T-helper 2 cell (primary cell): Measurements from ENCODE around the gene ABT1.

Experiments
- DNase-seq, 5 experiments: peaks; one replicate each; pipeline versions ENCODE4 v3.0.0 to v3.0.0-alpha.2; 2012 to 2022

Gene ABT1

GRCh38 chr6:26607434-26608230 lies 10.9 kb downstream of the ABT1 start:
- peak in 3 of 5 experiments; percentile 19 to 78 (median 38) for DNase-seq

DNA sequence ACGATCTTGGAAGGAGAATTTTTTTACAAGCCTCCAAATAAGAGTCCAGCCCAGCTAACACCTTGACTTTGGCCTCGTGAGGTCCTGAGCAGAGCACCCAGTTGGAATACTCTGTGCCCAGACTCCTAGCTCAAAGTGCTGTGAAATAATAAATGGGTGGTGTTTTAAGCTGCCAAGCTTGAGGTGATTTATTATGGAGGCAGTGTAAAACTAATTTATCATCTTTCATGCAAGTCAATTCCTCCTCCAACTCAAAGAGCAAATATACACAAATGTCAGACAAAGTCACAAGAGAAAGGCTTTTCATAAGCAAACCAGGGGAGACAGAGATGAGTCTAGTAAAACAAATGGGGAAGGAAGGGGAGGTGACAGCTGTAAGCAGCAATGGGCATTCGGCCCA lies 12.7 kb downstream of the ABT1 start:
- no peak for DNase-seq

GRCh38 chr6:26611599-26611998 lies 14.8 kb downstream of the ABT1 start:
- no peak for DNase-seq

- DNase-seq, result no peak
These were observed 16.4 kb downstream of the ABT1 start for GRCh38 chr6:26613201-26613600.

DNA sequence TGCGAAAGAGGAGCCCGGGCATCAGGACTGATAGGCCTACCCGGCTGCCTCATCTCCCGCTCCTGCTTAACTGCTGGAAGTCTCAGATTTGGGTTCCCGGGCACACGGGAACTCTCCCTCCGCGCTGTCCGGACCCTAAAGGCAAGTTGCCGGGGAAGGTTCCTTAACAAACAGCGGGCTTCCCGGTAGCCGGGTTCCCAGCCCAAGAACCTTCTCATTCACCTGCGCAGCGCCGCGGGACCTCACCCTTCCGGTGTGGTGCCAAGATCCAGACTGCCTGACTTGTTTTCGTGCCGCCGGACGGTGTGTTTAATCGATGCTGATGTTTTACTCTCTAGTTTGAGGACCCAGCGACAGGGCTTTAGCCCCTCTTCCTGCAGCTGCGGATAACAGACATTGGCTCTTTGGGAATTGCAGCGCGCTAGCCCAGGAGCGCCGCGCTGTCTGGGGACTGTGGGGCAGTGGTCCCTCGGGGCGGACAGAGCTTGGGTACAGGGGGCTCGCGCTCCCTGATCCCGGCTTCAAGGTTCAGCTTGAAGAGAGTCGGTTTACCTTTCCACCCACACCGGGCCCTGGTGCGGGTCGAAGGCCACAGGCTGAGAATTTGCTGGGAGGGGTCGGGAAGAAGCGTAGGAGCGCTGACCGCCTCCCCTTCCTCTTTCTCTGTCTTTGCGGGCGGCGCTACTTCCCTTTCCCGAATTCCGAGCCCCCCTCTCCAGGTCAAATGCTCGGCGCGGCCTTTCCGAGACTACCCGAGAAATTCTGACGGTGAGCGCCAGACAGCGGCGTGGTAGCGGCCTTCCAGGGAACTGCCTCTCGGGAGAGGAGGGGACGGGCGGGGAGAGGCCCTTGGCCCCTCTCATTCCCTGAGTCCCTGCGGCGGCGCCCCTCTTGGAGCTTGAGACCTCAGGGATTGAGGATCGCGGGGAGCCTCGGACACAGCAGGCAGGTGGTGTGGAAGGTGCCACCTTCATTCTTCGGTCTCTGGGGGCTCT lies 17.2 kb downstream of the ABT1 start:
- no peak for DNase-seq

DNA sequence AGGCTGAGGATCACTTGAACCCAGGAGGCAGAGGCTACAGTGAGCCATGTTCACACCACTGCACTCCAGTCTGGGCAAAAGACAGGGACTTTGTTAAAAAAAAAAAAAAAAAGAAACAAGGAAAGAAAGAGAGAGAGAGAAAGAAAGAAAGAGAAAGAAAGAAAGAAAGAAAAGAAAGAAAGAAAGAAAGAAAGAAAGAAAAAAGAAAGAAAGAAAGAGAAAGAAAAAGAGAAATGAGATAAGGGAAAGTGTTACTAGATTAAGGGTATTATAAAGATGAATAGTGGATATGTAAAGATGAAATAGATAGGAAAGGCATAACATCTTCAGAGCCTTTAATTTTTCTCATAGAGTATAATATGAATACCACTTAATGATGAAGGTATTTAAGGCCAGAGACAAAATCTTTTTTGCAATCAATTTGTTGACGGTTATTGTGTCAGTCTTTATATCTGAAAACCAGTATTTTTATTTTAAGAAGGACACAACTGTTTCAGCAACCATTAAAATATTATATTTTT lies 26.6 kb downstream of the ABT1 start:
- no peak for DNase-seq

DNA sequence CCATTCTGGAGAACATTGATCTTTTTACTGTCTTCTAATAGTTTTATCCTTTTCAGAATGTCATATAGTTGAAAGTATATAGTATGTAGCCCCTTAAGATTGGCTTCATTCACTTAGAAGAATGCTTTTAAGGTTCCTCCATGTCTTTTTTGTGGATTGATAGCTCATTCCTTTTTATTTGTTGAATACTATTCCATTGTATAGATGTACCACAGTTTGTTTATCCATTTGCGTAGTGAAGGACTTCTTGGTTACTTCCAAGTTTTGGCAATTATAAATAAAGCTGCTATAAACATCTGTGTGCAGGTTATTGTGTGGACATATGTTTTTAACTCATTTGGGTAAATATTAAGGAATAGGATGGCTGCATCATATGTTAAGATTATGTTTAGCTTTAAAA lies 27.8 kb downstream of the ABT1 start:
- no peak for DNase-seq

DNA sequence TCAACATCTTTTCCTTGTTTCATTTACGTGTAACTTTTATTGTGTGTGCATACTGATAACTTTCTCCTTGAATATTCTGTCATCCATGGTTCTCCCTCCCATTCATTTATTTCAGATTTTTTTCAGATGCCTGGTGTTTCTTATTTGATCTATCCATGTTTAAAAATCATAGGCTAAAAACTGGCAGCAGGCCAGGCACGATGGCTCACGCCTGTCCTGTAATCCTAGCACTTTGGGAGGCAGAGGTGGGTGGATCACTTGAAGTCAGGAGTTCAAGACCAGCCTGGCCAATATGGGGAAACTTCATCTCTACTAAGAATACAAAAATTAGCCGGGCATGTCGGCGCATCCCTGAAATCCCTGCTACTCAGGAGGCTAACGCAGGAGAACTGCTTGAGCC lies 31.1 kb downstream of the ABT1 start:
- no peak for DNase-seq

GRCh38 chr6:26629359-26629758 lies 32.6 kb downstream of the ABT1 start:
- no peak for DNase-seq

DNA sequence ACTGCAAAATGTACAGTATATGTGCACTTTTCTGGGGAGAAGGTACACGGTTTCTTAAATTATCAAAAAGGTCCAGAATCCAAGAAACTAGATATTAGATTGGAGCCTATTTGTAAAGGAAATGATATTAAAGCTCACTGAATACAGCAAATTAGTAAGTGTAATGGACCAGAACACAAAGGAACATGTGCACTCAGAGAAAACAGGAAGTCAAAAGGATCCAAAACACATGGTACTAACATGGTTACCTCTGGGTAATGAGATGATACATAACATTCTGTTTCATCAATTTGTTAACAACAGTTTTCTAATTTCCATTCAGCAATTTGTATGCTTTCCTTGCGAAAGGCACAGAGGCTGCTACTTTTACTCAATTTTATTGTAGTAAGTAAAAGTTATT lies 44.1 kb downstream of the ABT1 start:
- DNase-seq, result no peak

DNA sequence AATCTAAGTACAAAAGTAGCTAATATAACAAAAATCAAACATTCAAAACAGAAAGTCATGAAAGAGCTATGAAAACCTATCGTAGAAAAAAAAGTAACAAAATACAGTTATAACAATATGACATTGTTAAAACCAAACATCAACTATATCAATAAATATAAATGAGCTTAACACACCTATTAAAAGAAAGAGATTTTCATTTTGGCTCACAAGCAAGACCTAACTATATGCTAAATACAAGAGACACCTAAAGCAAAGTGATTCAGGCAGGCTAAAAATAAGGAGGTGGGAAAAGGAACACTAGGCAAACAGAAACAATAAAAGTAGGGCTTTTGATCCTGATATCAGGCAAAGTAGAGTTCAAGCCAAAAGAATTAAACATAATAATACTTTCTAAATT lies 49.3 kb downstream of the ABT1 start:
- DNase-seq, result no peak
